Right lobe of liver (tissue), 6 donors: Measurements from ENCODE around the gene CA11. TPM values are rescaled to one million over a fixed set of nuclear protein-coding genes. Genes with fewer than 3 reads are reported as not detected.

Source experiments
- ATAC-seq, 4 donors: fragments of 200-7000 bp; cut with Tn5 transposase; one replicate each; pipeline ENCODE4 v1.9.1; 2020; ENCODE audit warnings: mild to moderate bottlenecking in 4 of 4, moderate library complexity in 4 of 4
- DNase-seq, 3 donors: peaks; one replicate each; pipeline ENCODE4 v3.0.0-alpha.2; 2020
- H3K27ac ChIP-seq, 3 donors: fragments of 200-600 bp; one replicate each; pipeline ENCODE4 v1.8.0; 2022
- H3K27me3 ChIP-seq, 2 donors: fragments of 200-600 bp; one replicate each; pipeline ENCODE4 v1.8.0; 2022
- H3K36me3 ChIP-seq, 4 donors: fragments of 200-600 bp; sonication (generic) in 1 of 4; one replicate each; pipeline versions ENCODE4 v1.5.1 to v1.8.0; 2017 to 2022; ENCODE audit warnings: control low read depth in 1 of 4
- H3K4me1 ChIP-seq, 4 donors: fragments of 200-600 bp; sonication (generic) in 1 of 4; one replicate each; pipeline versions ENCODE4 v1.5.1 to v1.8.0; 2017 to 2022; ENCODE audit warnings: control low read depth in 1 of 4
- H3K4me3 ChIP-seq, 3 donors: fragments of 200-600 bp; one replicate each; pipeline ENCODE4 v1.8.0; 2022
- H3K9me3 ChIP-seq, 4 donors: fragments of 200-600 bp; sonication (generic) in 1 of 4; one replicate each; pipeline versions ENCODE4 v1.5.1 to v1.8.0; 2017 to 2022; ENCODE audit warnings: control low read depth in 1 of 4
- CTCF ChIP-seq, 4 donors: fragments of 200-600 bp in 3 of 4; fragments of 450-650 bp in 1 of 4; IDR thresholded peaks; one replicate each; pipeline versions ENCODE4 v1.5.1 to v1.8.0; 2016 to 2022; ENCODE audit warnings: antibody characterized with exemption in 4 of 4, mild to moderate bottlenecking in 2 of 4
- POLR2A ChIP-seq: fragments of 450-650 bp; IDR thresholded peaks from one replicate; pipeline ENCODE4 v1.6.1; 2017; ENCODE audit warnings: antibody characterized with exemption, mild to moderate bottlenecking
- WGBS: methylation state at CpG from one replicate; pipeline ENCODE4 v1.1.6; 2018; ENCODE audit warnings: low coverage, low lambda C conversion rate; ENCODE audit not compliant: insufficient coverage; ENCODE audit errors: missing lambda C conversion rate; 5-methylcytosine and 5-hydroxymethylcytosine counted together
- intact Hi-C, 2 donors: fragments of 100-400 bp; cut with DNase I; formaldehyde crosslinking; loops; one replicate each; pipeline versions ENCODE4 v1.11.2 to v1.14.1; 2022
- total RNA-seq, 6 experiments: library from RNA; depleted of rRNA in 2 of 6; stranded (reverse); fragments of >200 nt in 2 of 6; fragmentation: NEBNext Ultra II Directional in 3 of 6; extraction: Animal tissue kit (Norgen Biotek cat#: 25700) in 3 of 6; gene quantifications; one replicate each; pipeline versions ENCODE4 v1.1.0 to v1.2.4, GENCODE V29; 2016 to 2023
- donor health status: DM: no; HTN: yes; CAD: no.
- donor health status: DM: no; HTN: no; CAD: no.
- donor health status: DM: no; HTN: no; CAD: no.
- donor health status: DM: no; HTN: yes; CAD: no.
- donor health status: DM: no; HTN: yes; CAD: no.

CA11 gene
- total RNA-seq, 6 experiments from 2014 or later = 0.25 to 2.0 (median 0.54) TPM

- TF ChIP-seq CTCF (IDR thresholded peaks at IDR 0.05) (no peak), POLR2A (peak; percentile 38)
- H3K27me3 ChIP-seq = no peaks in the 10 kb centered on the region
- ATAC-seq = peak; percentile 46 to 56 (median 52)
- H3K9me3 ChIP-seq = no peaks in the 10 kb centered on the region
- intact Hi-C loops = no loop called here
- no peaks in the 10 kb centered on the region for H3K36me3 ChIP-seq
- peak; percentile 82 to 87 (median 84) for DNase-seq
- H3K4me1 ChIP-seq = peaks cover 0 to 28% (median 16%) of the 10 kb centered on the region in 4 donors
- WGBS = 2% methylated on average over 13 of the region's 67 CpGs
- H3K4me3 ChIP-seq = peak overlapping the region; percentile 62 to 74 (median 72)
- H3K27ac ChIP-seq = peak overlapping the region; percentile 87 to 97 (median 88)
These were observed 10.6 kb downstream of the CA11 start for GRCh38 chr19:48635263-48635965.

GRCh38 chr19:48634424-48635262 is 11.3 kb downstream of the CA11 start:
- H3K36me3 ChIP-seq = no peaks in the 10 kb centered on the region
- TF ChIP-seq CTCF (IDR thresholded peaks at IDR 0.05) = no peak
- TF ChIP-seq POLR2A = peak; percentile 56
- no peaks in the 10 kb centered on the region for H3K9me3 ChIP-seq
- peak; percentile 96 to 98 (median 98) for DNase-seq
- 4% methylated on average over 12 of the region's 37 CpGs for WGBS
- peaks cover 0 to 28% (median 16%) of the 10 kb centered on the region in 4 donors for H3K4me1 ChIP-seq
- intact Hi-C loops = no loop called here
- peak overlapping the region; percentile 1 to 74 (median 72) for H3K4me3 ChIP-seq
- ATAC-seq = peak; percentile 54 to 66 (median 55)
- H3K27me3 ChIP-seq = no peaks in the 10 kb centered on the region
- H3K27ac ChIP-seq = peak overlapping the region; percentile 81 to 92 (median 88)

- Histone ChIP-seq H3K36me3 (no peaks in the 10 kb centered on the region), H3K9me3 (no peaks in the 10 kb centered on the region), H3K27ac (peak overlapping the region; percentile 80 to 88 (median 81)), H3K4me3 (peak overlapping the region in 1 of 3 donors; percentile 74), H3K4me1 (peaks cover 0 to 28% (median 16%) of the 10 kb centered on the region in 4 donors), H3K27me3 (no peaks in the 10 kb centered on the region)
- 51% methylated on average over 7 of the region's 7 CpGs for WGBS
- ATAC-seq (no peak), DNase-seq (no peak)
- intact Hi-C loops = no loop called here
- TF ChIP-seq CTCF (IDR thresholded peaks at IDR 0.05) (no peak), POLR2A (no peak)
These were observed 12.0 kb downstream of the CA11 start for GRCh38 chr19:48634036-48634342.

- H3K4me1 ChIP-seq = peaks cover 0 to 29% (median 16%) of the 10 kb centered on the region in 4 donors
- H3K9me3 ChIP-seq = no peaks in the 10 kb centered on the region
- H3K4me3 ChIP-seq = no peak overlapping the region
- ATAC-seq = no peak
- H3K27ac ChIP-seq = peak overlapping the region in 2 of 3 donors; percentile 80 to 88
- 55% methylated on average over 17 of the region's 22 CpGs for WGBS
- no peak for DNase-seq
- no peaks in the 10 kb centered on the region for H3K36me3 ChIP-seq
- intact Hi-C loops = no loop called here
- no peaks in the 10 kb centered on the region for H3K27me3 ChIP-seq
- no peak for TF ChIP-seq CTCF (IDR thresholded peaks at IDR 0.05)
- TF ChIP-seq POLR2A = no peak
These were observed 12.6 kb downstream of the CA11 start for GRCh38 chr19:48633148-48634035.
